Measurements from ENCODE around the gene ATP6V0C.

Gene ATP6V0C

DNA sequence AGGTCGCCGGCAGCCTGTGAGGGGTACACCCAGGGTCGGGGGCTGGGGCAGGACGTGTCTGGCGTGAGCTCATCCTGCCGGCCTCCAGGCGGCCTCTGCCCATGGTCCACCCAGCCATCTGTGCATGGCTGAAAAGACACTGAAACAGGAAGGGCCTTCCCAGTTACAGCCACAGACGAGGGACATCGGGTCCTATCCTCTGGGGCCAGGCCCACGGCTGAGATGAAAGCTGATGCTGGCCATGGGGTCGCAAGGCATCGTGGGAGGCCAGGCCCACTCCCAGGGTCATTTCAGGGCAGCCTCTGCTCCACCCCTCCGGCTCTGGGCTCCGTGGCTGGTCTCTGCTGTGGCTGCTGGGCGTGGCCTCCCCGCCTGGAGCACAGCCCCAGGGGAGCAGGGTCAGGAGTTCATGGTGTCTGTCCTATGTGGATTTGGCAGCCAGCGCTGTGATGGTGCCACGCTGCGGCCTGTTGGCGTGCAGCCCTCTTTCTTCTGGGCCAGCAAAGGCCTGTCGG lies 16.6 kb upstream of the ATP6V0C start:
- no peak overlapping the region for H3K4me2 ChIP-seq (ENCODE audit: low read length)
- no peaks in the 10 kb centered on the region for H4K20me1 ChIP-seq (ENCODE audit: insufficient read depth, low read length)
- no peaks in the 10 kb centered on the region for H3K36me3 ChIP-seq (ENCODE audit: insufficient read depth, low read length)
- no peaks in the 10 kb centered on the region for H3F3A ChIP-seq (ENCODE audit: insufficient read depth, low read length)
- H3K4me1 ChIP-seq (ENCODE audit: insufficient read depth, low read length, severe bottlenecking) = peaks cover 8% of the 10 kb centered on the region
- H3K9me3 ChIP-seq (ENCODE audit: low read length) = no peaks in the 10 kb centered on the region
- no peak overlapping the region for H2AFZ ChIP-seq (ENCODE audit: low read length)
- H3K27me3 ChIP-seq (ENCODE audit: insufficient read depth, low read length) = no peaks in the 10 kb centered on the region
- H3K79me2 ChIP-seq (ENCODE audit: insufficient read depth, low read length) = no peaks in the 10 kb centered on the region
- H3K9ac ChIP-seq (ENCODE audit: low read length) = no peak overlapping the region
- H3K27ac ChIP-seq (ENCODE audit: low read depth, low read length, poor library complexity, severe bottlenecking) = no peak overlapping the region
- TF ChIP-seq EZH2 (IDR thresholded peaks at IDR 0.05; ENCODE audit: borderline replicate concordance, low read length) = no peak
- TF ChIP-seq, protein P1, sequence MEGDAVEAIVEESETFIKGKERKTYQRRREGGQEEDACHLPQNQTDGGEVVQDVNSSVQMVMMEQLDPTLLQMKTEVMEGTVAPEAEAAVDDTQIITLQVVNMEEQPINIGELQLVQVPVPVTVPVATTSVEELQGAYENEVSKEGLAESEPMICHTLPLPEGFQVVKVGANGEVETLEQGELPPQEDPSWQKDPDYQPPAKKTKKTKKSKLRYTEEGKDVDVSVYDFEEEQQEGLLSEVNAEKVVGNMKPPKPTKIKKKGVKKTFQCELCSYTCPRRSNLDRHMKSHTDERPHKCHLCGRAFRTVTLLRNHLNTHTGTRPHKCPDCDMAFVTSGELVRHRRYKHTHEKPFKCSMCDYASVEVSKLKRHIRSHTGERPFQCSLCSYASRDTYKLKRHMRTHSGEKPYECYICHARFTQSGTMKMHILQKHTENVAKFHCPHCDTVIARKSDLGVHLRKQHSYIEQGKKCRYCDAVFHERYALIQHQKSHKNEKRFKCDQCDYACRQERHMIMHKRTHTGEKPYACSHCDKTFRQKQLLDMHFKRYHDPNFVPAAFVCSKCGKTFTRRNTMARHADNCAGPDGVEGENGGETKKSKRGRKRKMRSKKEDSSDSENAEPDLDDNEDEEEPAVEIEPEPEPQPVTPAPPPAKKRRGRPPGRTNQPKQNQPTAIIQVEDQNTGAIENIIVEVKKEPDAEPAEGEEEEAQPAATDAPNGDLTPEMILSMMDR (IDR thresholded peaks at IDR 0.05; ENCODE audit: low read length) = no peak
- H3K9me2 ChIP-seq (ENCODE audit: low read depth, low read length) = no peaks in the 10 kb centered on the region
- H3K4me3 ChIP-seq (ENCODE audit: low read depth, low read length, poor library complexity, severe bottlenecking) = no peak overlapping the region

DNA sequence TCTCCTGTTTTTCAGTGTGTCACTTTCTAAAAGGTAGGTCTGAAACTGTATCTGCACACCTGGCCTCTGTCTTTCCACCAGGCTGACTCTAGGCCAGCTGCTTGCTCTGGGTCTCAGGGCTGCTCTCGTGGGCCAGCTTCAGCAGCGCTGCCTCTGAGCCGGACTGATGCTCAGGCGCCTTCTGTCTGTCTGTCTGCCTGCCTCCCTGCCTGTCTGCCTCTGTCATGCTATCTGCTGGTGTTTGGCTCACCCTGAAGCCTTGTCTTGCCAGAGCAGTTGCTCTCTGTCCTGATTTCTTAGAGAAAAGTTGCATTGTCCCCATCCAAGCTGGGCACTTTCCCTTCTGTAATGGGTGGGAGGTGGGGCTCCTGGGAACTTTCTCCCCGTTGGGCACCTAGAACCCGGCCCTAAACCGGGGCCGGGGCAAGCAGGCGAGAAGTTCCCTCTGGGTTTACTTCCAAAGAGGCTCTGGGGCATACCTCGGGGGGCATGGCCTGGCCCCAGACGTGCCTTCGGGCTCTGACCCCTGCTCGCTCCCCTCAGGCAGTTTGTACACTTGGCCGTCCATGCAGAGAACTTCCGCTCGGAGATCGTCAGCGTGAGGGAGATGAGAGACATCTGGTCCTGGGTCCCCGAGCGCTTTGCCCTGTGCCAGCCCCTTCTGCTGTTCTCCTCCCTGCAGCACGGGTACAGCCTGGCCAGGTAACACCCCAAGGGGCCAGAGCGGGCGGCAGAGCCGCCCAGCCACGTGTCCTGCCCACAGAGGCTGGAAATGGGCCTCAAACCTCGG lies 15.9 kb upstream of the ATP6V0C start:
- H3K4me2 ChIP-seq (ENCODE audit: low read length) = no peak overlapping the region
- no peak overlapping the region for H3K4me3 ChIP-seq (ENCODE audit: low read depth, low read length, poor library complexity, severe bottlenecking)

DNA sequence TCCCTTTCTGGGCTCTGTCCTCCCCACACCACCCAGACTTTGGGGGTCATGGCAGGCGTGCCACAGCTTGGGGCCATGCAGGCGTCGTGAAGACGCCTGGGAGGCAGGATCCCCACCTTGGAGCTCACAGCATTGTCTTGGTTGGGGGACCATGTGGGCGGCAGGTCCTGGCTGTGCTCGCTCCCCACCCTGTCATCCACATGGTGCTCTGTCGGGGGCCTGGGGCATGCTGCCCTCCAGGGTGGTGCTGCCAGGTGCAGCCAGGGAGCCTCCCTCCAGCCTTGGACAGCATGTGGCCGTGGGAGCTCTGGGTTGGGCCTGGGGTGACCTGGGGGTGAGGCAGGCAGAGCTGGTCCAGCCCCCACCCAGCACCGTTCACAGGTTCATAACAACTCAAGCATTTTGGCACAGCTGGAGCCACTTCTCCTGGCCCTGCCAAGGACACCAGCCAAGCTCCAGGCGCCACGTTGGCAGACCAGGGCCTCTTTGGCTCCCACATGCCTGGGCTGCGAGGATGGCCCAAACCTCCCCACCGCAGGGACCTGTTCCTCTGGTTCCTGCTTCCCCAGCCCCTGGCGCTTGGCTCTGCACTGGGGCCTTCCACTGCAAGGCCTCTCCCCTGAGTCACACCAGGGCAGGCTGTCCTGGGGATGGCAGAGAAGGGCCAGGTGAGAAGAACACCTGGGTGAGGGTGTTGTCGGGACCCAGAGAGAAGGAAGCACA lies 15.1 kb upstream of the ATP6V0C start:
- H3K79me2 ChIP-seq (ENCODE audit: insufficient read depth, low read length) = no peaks in the 10 kb centered on the region
- H3K27me3 ChIP-seq (ENCODE audit: insufficient read depth, low read length) = no peaks in the 10 kb centered on the region
- no peak overlapping the region for H3K4me3 ChIP-seq (ENCODE audit: low read depth, low read length, poor library complexity, severe bottlenecking)
- H3K9ac ChIP-seq (ENCODE audit: low read length) = no peak overlapping the region
- no peaks in the 10 kb centered on the region for H3F3A ChIP-seq (ENCODE audit: insufficient read depth, low read length)
- H3K4me2 ChIP-seq (ENCODE audit: low read length) = no peak overlapping the region
- H3K36me3 ChIP-seq (ENCODE audit: insufficient read depth, low read length) = no peaks in the 10 kb centered on the region
- no peaks in the 10 kb centered on the region for H4K20me1 ChIP-seq (ENCODE audit: insufficient read depth, low read length)
- H3K9me3 ChIP-seq (ENCODE audit: low read length) = no peaks in the 10 kb centered on the region
- TF ChIP-seq EZH2 (IDR thresholded peaks at IDR 0.05; ENCODE audit: borderline replicate concordance, low read length) = no peak
- TF ChIP-seq, protein P1 (IDR thresholded peaks at IDR 0.05; ENCODE audit: low read length) = no peak
- no peak overlapping the region for H2AFZ ChIP-seq (ENCODE audit: low read length)
- H3K9me2 ChIP-seq (ENCODE audit: low read depth, low read length) = no peaks in the 10 kb centered on the region
- no peak overlapping the region for H3K27ac ChIP-seq (ENCODE audit: low read depth, low read length, poor library complexity, severe bottlenecking)
- H3K4me1 ChIP-seq (ENCODE audit: insufficient read depth, low read length, severe bottlenecking) = peaks cover 8% of the 10 kb centered on the region

More for the DNA sequence above, 15.9 kb upstream of the ATP6V0C start:
- H3K27ac ChIP-seq (ENCODE audit: low read depth, low read length, poor library complexity, severe bottlenecking) = no peak overlapping the region
- no peak overlapping the region for H3K9ac ChIP-seq (ENCODE audit: low read length)
- no peaks in the 10 kb centered on the region for H3K9me3 ChIP-seq (ENCODE audit: low read length)
- no peaks in the 10 kb centered on the region for H3K36me3 ChIP-seq (ENCODE audit: insufficient read depth, low read length)
- no peaks in the 10 kb centered on the region for H3K9me2 ChIP-seq (ENCODE audit: low read depth, low read length)
- H3F3A ChIP-seq (ENCODE audit: insufficient read depth, low read length) = no peaks in the 10 kb centered on the region
- H3K4me1 ChIP-seq (ENCODE audit: insufficient read depth, low read length, severe bottlenecking) = peaks cover 8% of the 10 kb centered on the region
- H3K27me3 ChIP-seq (ENCODE audit: insufficient read depth, low read length) = no peaks in the 10 kb centered on the region
- no peaks in the 10 kb centered on the region for H4K20me1 ChIP-seq (ENCODE audit: insufficient read depth, low read length)
- H2AFZ ChIP-seq (ENCODE audit: low read length) = no peak overlapping the region
- no peaks in the 10 kb centered on the region for H3K79me2 ChIP-seq (ENCODE audit: insufficient read depth, low read length)
- TF ChIP-seq, protein P1 (IDR thresholded peaks at IDR 0.05; ENCODE audit: low read length) = no peak
- no peak for TF ChIP-seq EZH2 (IDR thresholded peaks at IDR 0.05; ENCODE audit: borderline replicate concordance, low read length)

All from OCI-LY1 (cell line).